K562 (cell line): ENCODE results near the gene CDC45. TPM values are rescaled to one million over a fixed set of nuclear protein-coding genes. Genes with fewer than 3 reads are reported as not detected.

Source experiments
- ARID2 ChIP-seq: fragments of 450-650 bp; IDR thresholded peaks from 2 replicates; pipeline ENCODE4 v1.6.1; 2017; ENCODE audit warnings: antibody characterized with exemption, mild to moderate bottlenecking
- ATF1 ChIP-seq, 2 experiments: fragments of 450-650 bp in 1 of 2; IDR thresholded peaks; 2 replicates each; pipeline ENCODE4 v1.6.1; 2016; ENCODE audit warnings: missing compliant biosample characterization in 1 of 2, missing genetic modification characterization in 1 of 2
- ATF2 ChIP-seq: sonication (generic); formaldehyde crosslinking; IDR thresholded peaks from 2 replicates; pipeline ENCODE4 v1.8.1; 2022; ENCODE audit warnings: missing genetic modification reagents
- BCL6 ChIP-seq: fragments of 250-450 bp; sonication (Bioruptor Pico); IDR thresholded peaks from 2 replicates; pipeline ENCODE4 v1.4.0; 2020
- BRD9 ChIP-seq: fragments of 450-650 bp; IDR thresholded peaks from 2 replicates; pipeline ENCODE4 v1.6.1; 2018; ENCODE audit warnings: low read depth; ENCODE audit not compliant: partially characterized antibody
- CBX5 ChIP-seq: IDR thresholded peaks from 2 replicates; pipeline ENCODE4 v1.6.1; 2014; ENCODE audit warnings: low read depth, borderline replicate concordance
- CHAMP1 ChIP-seq: fragments of 450-650 bp; IDR thresholded peaks from 2 replicates; pipeline ENCODE4 v1.6.1; 2016; ENCODE audit warnings: mild to moderate bottlenecking
- E4F1 ChIP-seq: fragments of 250-450 bp; sonication (Bioruptor Pico); IDR thresholded peaks from 2 replicates; pipeline ENCODE4 v1.5.0; 2021; ENCODE audit warnings: mild to moderate bottlenecking, borderline replicate concordance
- HBP1 ChIP-seq: fragments of 450-650 bp; formaldehyde crosslinking; IDR thresholded peaks from 2 replicates; pipeline ENCODE4 v1.4.0; 2022; ENCODE audit warnings: missing genetic modification characterization
- HNRNPLL ChIP-seq: fragments of 200-400 bp; formaldehyde crosslinking; IDR thresholded peaks from 2 replicates; pipeline ENCODE4 v1.6.1; 2017; ENCODE audit warnings: low read length, low read depth, mild to moderate bottlenecking; ENCODE audit not compliant: poor library complexity, severe bottlenecking
- HNRNPUL1 ChIP-seq: fragments of 200-400 bp; formaldehyde crosslinking; IDR thresholded peaks from 2 replicates; pipeline ENCODE4 v1.6.1; 2017; ENCODE audit warnings: low read length
- ILK ChIP-seq: fragments of 450-650 bp; IDR thresholded peaks from 2 replicates; pipeline ENCODE4 v1.6.1; 2016; ENCODE audit warnings: missing genetic modification characterization, low read depth, mild to moderate bottlenecking, missing compliant biosample characterization, moderate library complexity, borderline replicate concordance
- LEF1 ChIP-seq: fragments of 450-650 bp; IDR thresholded peaks from 2 replicates; pipeline ENCODE4 v1.6.1; 2016; ENCODE audit warnings: mild to moderate bottlenecking
- MCM3 ChIP-seq: fragments of 450-650 bp; IDR thresholded peaks from 2 replicates; pipeline ENCODE4 v1.6.1; 2016
- NR2F6 ChIP-seq: fragments of 450-650 bp; formaldehyde crosslinking; IDR thresholded peaks from 2 replicates; pipeline ENCODE4 v1.4.0; 2020; ENCODE audit warnings: mild to moderate bottlenecking
- RBFOX2 ChIP-seq: fragments of 200-400 bp; formaldehyde crosslinking; IDR thresholded peaks from 2 replicates; pipeline ENCODE4 v1.6.1; 2017; ENCODE audit warnings: low read depth, mild to moderate bottlenecking, low read length, moderate library complexity
- SLC30A9 ChIP-seq: fragments of 250-450 bp; sonication (Bioruptor Pico); IDR thresholded peaks from 2 replicates; pipeline ENCODE4 v1.8.0; 2022; ENCODE audit warnings: mild to moderate bottlenecking, moderate library complexity
- TARDBP ChIP-seq: fragments of 450-650 bp; IDR thresholded peaks from 2 replicates; pipeline ENCODE4 v1.6.1; 2016
- ZBTB1 ChIP-seq: sonication (generic); formaldehyde crosslinking; IDR thresholded peaks from 2 replicates; pipeline ENCODE4 v1.8.1; 2023; ENCODE audit warnings: missing genetic modification reagents, low read depth, mild to moderate bottlenecking, borderline replicate concordance
- ZNF217 ChIP-seq: sonication (generic); formaldehyde crosslinking; IDR thresholded peaks from 2 replicates; pipeline ENCODE4 v1.8.0; 2022; ENCODE audit warnings: mild to moderate bottlenecking, missing genetic modification reagents
- ZNF384 ChIP-seq: IDR thresholded peaks from 2 replicates; pipeline ENCODE4 v1.6.1; 2012; ENCODE audit warnings: low read depth, low read length, improper control_type of control experiment
- ZNF511 ChIP-seq: sonication (generic); formaldehyde crosslinking; IDR thresholded peaks from 2 replicates; pipeline ENCODE4 v1.8.0; 2022; ENCODE audit warnings: mild to moderate bottlenecking, missing genetic modification reagents
- ZNF76 ChIP-seq: fragments of 250-450 bp; sonication (Bioruptor Pico); IDR thresholded peaks from 2 replicates; pipeline ENCODE4 v1.4.0; 2020; ENCODE audit warnings: mild to moderate bottlenecking, moderate library complexity, borderline replicate concordance
- polyA plus RNA-seq, 8 experiments: library from polyadenylated mRNA; depleted of rRNA in 4 of 8; stranded (reverse) in 5 of 8; unstranded in 3 of 8; fragments of >200 nt; fragmentation: Nextera tagmentation in 2 of 8; fragmentation: Illumina TruSeq in 1 of 8; extraction: Ambion mirVana in 2 of 8; extraction: Trizol in 1 of 8; gene quantifications; 2 replicates each; pipeline versions ENCODE4 v1.2.1 to v1.2.3, GENCODE V29; 2011 to 2014; ENCODE audit warnings: inconsistent platforms in 1 of 8, missing spikeins in 1 of 8
- total RNA-seq, 7 experiments: library from RNA; depleted of rRNA in 6 of 7; stranded (reverse); fragments of >200 nt in 6 of 7; fragmentation: Illumina TruSeq in 2 of 7; extraction: Trizol in 2 of 7; gene quantifications; 2 replicates each; pipeline versions ENCODE4 v1.2.1 to v1.2.3, GENCODE V29; 2011 to 2021; ENCODE audit warnings: low replicate concordance in 1 of 7

Gene CDC45
- total and polyA plus RNA-seq, 9 of the 15 experiments (the other 6 are each of a cell fraction or from before 2014, with no cell fraction given), result 251 to 580 (median 410) TPM

- TF ChIP-seq ATF2 (CRISPR knock-in tag) (no peak), BCL6 (CRISPR knock-in tag) (no peak; the same call in 1 of the 2 replicates), SLC30A9 (peak; percentile 83; the same call in 1 of the 2 replicates), ATF1 (CRISPR knock-in tag; IDR thresholded peaks at IDR 0.05) (no peak), ATF1 (tag; IDR thresholded peaks at IDR 0.05) (no peak), RBFOX2 (no peak), NR2F6 (CRISPR knock-in tag) (0 out of 2 replicates have a peak, but pooled peaks have one; percentile 35), ZBTB1 (CRISPR knock-in tag) (no peak), BRD9 (no peak), HNRNPUL1 (no peak), LEF1 (no peak), HNRNPLL (no peak), MCM3 (no peak), CBX5 (no peak), ZNF384 (peak; percentile 75), ILK (tag) (no peak), ZNF76 (CRISPR knock-in tag) (peak; percentile 93), HBP1 (CRISPR knock-in tag) (no peak), E4F1 (CRISPR knock-in tag) (no peak), ZNF217 (CRISPR knock-in tag) (no peak), TARDBP (no peak), ARID2 (no peak), ZNF511 (CRISPR knock-in tag) (no peak), CHAMP1 (no peak)
Observed at GRCh38 chr22:19431649-19432132, 48.0 kb upstream of the CDC45 start, which contains the start of gene HIRA (continued).
